BLaER1 (cell line): Measurements from ENCODE around the gene IQUB.
"Not testable (repeated sequence)": the region's sequence is repeated elsewhere in the genome, so short reads cannot be mapped to it uniquely, and the experiment has no call there.

Experiments used
- H3K27ac ChIP-seq: shearing (Covaris generic); formaldehyde crosslinking; 2 replicates; pipeline ENCODE4 v1.8.1; 2022
- H3K27me3 ChIP-seq: shearing (Covaris generic); formaldehyde crosslinking; 2 replicates; pipeline ENCODE4 v1.8.1; 2022
- H3K36me3 ChIP-seq: shearing (Covaris generic); formaldehyde crosslinking; 2 replicates; pipeline ENCODE4 v1.8.1; 2022
- H3K4me1 ChIP-seq: shearing (Covaris generic); formaldehyde crosslinking; 2 replicates; pipeline ENCODE4 v1.8.1; 2022
- H3K4me2 ChIP-seq: shearing (Covaris generic); formaldehyde crosslinking; 2 replicates; pipeline ENCODE4 v1.8.1; 2022
- H3K4me3 ChIP-seq: shearing (Covaris generic); formaldehyde crosslinking; 2 replicates; pipeline ENCODE4 v1.8.1; 2022
- H3K9ac ChIP-seq: shearing (Covaris generic); formaldehyde crosslinking; 2 replicates; pipeline ENCODE4 v1.8.1; 2022
- H3K9me3 ChIP-seq: shearing (Covaris generic); formaldehyde crosslinking; 2 replicates; pipeline ENCODE4 v1.8.1; 2022
- H4K20me1 ChIP-seq: shearing (Covaris generic); formaldehyde crosslinking; 2 replicates; pipeline ENCODE4 v1.8.1; 2022
- Cebpa-rat ChIP-seq: shearing (Covaris generic); IDR thresholded peaks from 2 replicates; pipeline ENCODE4 v1.8.1; 2022

Gene IQUB

GRCh38 chr7:123424463-123424862 lies 109.9 kb downstream of the IQUB start:
- Histone ChIP-seq H3K9me3 (no peaks in the 10 kb centered on the region), H4K20me1 (no peaks in the 10 kb centered on the region), H3K4me1 (no peaks in the 10 kb centered on the region), H3K9ac (no peak overlapping the region), H3K4me3 (no peak overlapping the region), H3K27ac (no peak overlapping the region), H3K4me2 (no peak overlapping the region), H3K27me3 (no peaks in the 10 kb centered on the region), H3K36me3 (no peaks in the 10 kb centered on the region)
- TF ChIP-seq Cebpa-rat = no peak

GRCh38 chr7:123423622-123424021 lies 110.8 kb downstream of the IQUB start:
- TF ChIP-seq Cebpa-rat = no peak
- Histone ChIP-seq H3K9ac (no peak overlapping the region), H3K4me2 (no peak overlapping the region), H3K27me3 (no peaks in the 10 kb centered on the region), H3K4me3 (no peak overlapping the region), H3K27ac (no peak overlapping the region), H3K9me3 (peaks cover 3% of the 10 kb centered on the region; the same call in 1 of the 2 replicates), H3K36me3 (no peaks in the 10 kb centered on the region), H3K4me1 (no peaks in the 10 kb centered on the region), H4K20me1 (no peaks in the 10 kb centered on the region)

- Histone ChIP-seq H4K20me1 (no peaks in the 10 kb centered on the region), H3K27me3 (no peaks in the 10 kb centered on the region), H3K9me3 (peaks cover 22% of the 10 kb centered on the region), H3K27ac (no peak overlapping the region), H3K36me3 (no peaks in the 10 kb centered on the region), H3K4me3 (no peak overlapping the region), H3K9ac (no peak overlapping the region), H3K4me2 (no peak overlapping the region), H3K4me1 (no peaks in the 10 kb centered on the region; the same call in 1 of the 2 replicates)
- TF ChIP-seq Cebpa-rat = no peak
These were observed 116.8 kb downstream of the IQUB start for GRCh38 chr7:123417580-123417979.

- Histone ChIP-seq H3K36me3 (no peaks in the 10 kb centered on the region), H3K4me1 (no peaks in the 10 kb centered on the region; the same call in 1 of the 2 replicates), H3K27ac (no peak overlapping the region), H4K20me1 (no peaks in the 10 kb centered on the region), H3K27me3 (no peaks in the 10 kb centered on the region), H3K4me3 (no peak overlapping the region), H3K4me2 (no peak overlapping the region), H3K9me3 (peaks cover 22% of the 10 kb centered on the region), H3K9ac (no peak overlapping the region)
- no peak for TF ChIP-seq Cebpa-rat
These were observed 118.8 kb downstream of the IQUB start for GRCh38 chr7:123415625-123416024.

- Histone ChIP-seq H3K36me3 (no peaks in the 10 kb centered on the region), H3K4me1 (no peaks in the 10 kb centered on the region), H3K4me3 (no peak overlapping the region), H3K9me3 (no peaks in the 10 kb centered on the region), H3K4me2 (no peak overlapping the region), H4K20me1 (no peaks in the 10 kb centered on the region), H3K9ac (no peak overlapping the region), H3K27ac (no peak overlapping the region), H3K27me3 (no peaks in the 10 kb centered on the region)
- no peak for TF ChIP-seq Cebpa-rat
These were observed 124.0 kb downstream of the IQUB start for GRCh38 chr7:123410273-123410904.

GRCh38 chr7:123407951-123408350 lies 126.4 kb downstream of the IQUB start:
- not testable (repeated sequence) for H3K27me3 ChIP-seq, H3K9me3 ChIP-seq, H3K27ac ChIP-seq

More at GRCh38 chr7:123407951-123408350, 126.4 kb downstream of the IQUB start:
- H3K4me1 ChIP-seq, H3K4me3 ChIP-seq, H3K4me2 ChIP-seq, H3K36me3 ChIP-seq, H4K20me1 ChIP-seq, H3K9ac ChIP-seq: not testable (repeated sequence)
